Activated CD4-positive, CD25-positive, alpha-beta regulatory T cell treated with anti-CD3 and anti-CD28 coated beads, Interleukin-2, amount 50 U/mL, for 16 hours (primary cell): ENCODE measurements around the gene KRTAP5-8.
"Not testable (repeated sequence)": the region's sequence is repeated elsewhere in the genome, so short reads cannot be mapped to it uniquely, and the experiment has no call there.

Source experiments
- DNase-seq: peaks from one replicate; pipeline ENCODE4 v3.0.0-alpha.2; 2020; ENCODE audit warnings: low read depth, low spot score

The KRTAP5-8 gene

DNA sequence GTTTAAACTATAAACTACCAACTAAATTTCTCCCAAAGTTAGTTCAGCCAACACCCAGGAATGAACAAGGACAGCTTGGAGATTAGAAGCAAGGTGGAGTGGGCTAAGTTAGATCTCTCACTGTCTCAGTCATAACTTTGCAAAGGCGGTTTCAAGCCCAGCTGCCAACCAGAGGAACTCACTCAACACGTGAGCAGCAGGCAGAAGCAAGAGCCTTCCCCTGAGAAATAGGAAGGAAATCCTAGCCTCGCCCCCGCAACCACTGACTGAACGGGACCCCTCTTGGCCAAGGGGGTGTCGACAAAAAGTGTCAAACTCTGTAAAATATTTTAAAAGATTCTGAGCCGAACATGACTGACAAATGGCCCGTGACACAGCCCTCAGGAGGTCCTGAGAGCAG lies 6.0 kb downstream of the KRTAP5-8 start:
- DNase-seq = no peak

- DNase-seq = no peak
Measured at GRCh38 chr11:71544525-71545214, 6.8 kb downstream of the KRTAP5-8 start.

DNA sequence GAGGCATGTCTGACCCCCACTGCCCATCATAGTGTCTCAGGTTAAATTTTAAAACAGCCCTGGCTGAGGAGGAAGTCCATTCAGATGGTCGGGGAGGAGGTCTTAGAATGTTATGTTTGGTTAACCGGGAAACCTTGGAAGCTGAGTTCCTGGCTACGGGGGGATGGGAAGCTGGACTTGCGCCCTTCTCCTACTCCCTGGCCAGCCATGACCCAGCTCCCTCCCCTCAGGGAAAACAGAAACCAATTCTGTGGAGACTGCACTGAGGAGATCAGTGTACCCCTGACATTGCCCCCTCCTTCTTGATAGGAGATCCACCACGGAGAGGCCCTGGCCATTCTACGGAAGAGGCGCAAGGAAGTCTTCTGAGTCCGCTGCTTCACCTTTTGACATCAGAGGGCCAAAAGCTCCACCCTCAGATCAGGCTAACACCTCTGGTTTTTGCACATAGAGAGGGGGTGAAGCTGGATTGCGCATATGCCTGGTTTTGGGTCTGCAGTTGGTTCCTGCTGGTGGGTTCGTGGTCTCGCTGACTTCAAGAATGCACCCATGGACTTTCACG lies 7.7 kb downstream of the KRTAP5-8 start:
- DNase-seq = no peak

GRCh38 chr11:71548120-71548519 lies 10.3 kb downstream of the KRTAP5-8 start, which contains the start of gene KRTAP5-9:
KRTAP5-9 (plus strand) TSS chr11:71548420; CDS start chr11:71548658, 238 bp downstream.
- DNase-seq = no peak

DNA sequence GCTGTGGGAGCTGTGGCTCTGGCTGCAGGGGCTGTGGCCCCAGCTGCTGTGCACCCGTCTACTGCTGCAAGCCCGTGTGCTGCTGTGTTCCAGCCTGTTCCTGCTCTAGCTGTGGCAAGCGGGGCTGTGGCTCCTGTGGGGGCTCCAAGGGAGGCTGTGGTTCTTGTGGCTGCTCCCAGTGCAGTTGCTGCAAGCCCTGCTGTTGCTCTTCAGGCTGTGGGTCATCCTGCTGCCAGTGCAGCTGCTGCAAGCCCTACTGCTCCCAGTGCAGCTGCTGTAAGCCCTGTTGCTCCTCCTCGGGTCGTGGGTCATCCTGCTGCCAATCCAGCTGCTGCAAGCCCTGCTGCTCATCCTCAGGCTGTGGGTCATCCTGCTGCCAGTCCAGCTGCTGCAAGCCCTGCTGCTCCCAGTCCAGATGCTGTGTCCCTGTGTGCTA lies 10.9 kb downstream of the KRTAP5-8 start:
- DNase-seq = no peak

GRCh38 chr11:71551711-71552110 lies 13.9 kb downstream of the KRTAP5-8 start:
- no peak for DNase-seq

GRCh38 chr11:71554996-71555395 lies 17.2 kb downstream of the KRTAP5-8 start:
- DNase-seq = no peak

GRCh38 chr11:71555508-71555907 lies 17.7 kb downstream of the KRTAP5-8 start:
- no peak for DNase-seq

DNA sequence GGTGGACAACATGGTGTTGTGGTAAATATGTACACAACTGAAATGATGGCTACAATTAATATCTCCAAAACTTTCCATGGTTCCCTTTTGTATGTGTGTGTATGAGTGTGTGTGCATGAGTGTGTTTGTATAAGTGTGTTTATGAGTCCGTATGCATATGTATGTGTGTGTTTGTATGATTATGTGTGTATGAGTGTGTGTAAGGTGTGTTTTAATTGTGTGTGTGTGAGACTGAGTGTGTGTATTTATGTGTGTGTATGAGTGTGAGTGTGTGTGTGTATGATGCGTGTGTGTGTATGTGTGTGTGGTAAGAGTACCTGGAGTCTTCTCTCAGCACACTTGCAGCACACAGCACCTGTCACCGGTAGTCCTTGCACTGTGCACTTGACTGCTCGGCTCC lies 18.2 kb downstream of the KRTAP5-8 start:
- no peak for DNase-seq

GRCh38 chr11:71557257-71557656 lies 19.4 kb downstream of the KRTAP5-8 start:
- DNase-seq = no peak

DNA sequence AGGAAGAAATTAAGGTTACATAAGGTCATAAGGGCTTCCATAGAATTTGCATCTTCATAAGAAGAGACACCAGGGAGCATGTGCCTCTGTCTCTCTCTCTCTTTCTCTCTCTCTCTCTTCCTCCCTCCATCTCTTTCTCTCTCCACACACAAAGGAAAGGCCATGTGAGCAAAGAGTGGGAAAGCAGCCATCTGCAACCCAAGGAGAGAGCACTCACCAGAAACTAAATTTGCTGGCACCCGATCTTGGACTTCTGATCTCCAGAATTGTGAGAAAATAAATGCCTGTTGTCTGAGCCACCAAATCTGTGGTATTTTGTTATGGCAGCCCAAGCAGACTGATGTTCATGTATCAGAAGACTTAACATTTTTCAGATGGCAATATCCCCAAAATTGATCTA lies 21.2 kb downstream of the KRTAP5-8 start:
- no peak for DNase-seq

GRCh38 chr11:71562120-71562519 lies 24.3 kb downstream of the KRTAP5-8 start:
- DNase-seq = no peak

DNA sequence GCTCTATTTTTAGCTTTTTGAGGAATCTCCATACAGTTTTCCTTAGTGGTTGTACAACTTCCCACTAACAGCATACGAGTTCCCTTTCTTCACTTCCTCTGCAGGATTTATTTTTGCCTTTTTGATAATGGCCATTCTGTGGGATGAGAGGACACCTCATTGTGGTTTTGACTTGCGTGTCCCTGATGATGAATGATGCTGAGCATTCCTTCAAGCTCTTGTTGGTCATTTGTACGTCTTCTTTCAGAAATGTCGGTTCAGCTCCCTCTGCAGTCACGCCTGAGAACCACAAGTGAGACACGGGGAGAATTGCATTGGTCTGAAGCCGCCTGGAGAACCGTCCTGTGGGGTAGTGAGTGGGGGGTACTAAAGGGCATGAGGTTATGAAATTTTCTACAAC lies 25.6 kb downstream of the KRTAP5-8 start:
- DNase-seq = no peak

GRCh38 chr11:71564430-71564829 lies 26.6 kb downstream of the KRTAP5-8 start:
- DNase-seq = no peak

DNA sequence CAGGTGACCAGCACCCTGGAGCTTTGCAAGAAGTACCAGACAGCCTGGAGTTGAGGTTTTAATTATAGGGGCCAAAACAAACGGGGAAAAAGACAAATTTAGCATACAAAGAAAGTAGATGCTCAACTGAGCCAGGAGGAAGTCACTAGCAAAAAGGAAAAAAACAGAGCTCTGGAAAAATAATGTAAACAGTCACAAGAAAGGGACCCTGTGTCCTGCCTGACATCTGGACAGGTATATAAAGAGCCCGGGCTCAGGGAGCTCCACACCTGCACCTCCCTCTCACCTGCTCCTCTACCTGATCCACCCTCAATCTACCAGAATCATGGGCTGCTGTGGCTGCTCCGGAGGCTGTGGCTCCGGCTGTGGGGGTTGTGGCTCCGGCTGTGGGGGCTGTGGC lies 27.4 kb downstream of the KRTAP5-8 start, which contains the start of gene KRTAP5-10:
KRTAP5-10 (plus strand) TSS at position 301 of the 400 bp plus-strand sequence; CDS start at position 326, 25 bp downstream.
- DNase-seq = no peak

- no peak for DNase-seq
Measured at GRCh38 chr11:71566081-71566620, 28.3 kb downstream of the KRTAP5-8 start.

- DNase-seq = not testable (repeated sequence)
Measured at GRCh38 chr11:71566626-71567599, 29.1 kb downstream of the KRTAP5-8 start.

- not testable (repeated sequence) for DNase-seq
Measured at GRCh38 chr11:71567633-71568032, 29.8 kb downstream of the KRTAP5-8 start.

DNA sequence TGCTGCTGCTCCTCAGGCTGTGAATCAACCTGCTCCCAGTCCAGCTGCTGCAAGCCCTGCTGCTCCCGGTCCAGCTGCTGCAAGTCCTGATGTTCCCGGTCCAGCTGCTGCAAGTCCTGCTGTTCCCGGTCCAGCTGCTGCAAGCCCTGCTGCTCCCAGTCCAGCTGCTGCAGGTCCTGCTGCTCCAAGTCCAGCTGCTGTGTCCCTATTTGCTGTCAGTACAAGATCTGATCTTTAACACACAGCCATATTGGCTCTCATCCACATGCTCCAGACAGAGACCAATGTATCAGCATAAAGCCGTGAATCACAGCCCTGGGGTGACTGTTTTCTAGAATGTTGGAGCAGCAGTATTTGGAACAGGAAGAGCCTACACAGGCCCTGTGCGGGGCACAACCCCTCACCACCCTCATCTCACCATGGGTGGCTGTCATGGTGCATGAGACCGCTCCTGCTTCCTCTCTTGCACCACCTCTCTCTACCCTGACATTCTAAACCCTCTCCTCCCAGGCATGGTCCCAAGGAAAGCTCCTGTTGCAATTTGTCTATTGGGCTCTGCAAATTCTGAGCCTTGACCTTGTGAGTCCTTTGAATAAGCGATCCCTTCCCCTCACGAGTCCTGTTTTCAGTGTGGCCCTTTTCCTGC lies 31.0 kb downstream of the KRTAP5-8 start:
- DNase-seq = no peak

DNA sequence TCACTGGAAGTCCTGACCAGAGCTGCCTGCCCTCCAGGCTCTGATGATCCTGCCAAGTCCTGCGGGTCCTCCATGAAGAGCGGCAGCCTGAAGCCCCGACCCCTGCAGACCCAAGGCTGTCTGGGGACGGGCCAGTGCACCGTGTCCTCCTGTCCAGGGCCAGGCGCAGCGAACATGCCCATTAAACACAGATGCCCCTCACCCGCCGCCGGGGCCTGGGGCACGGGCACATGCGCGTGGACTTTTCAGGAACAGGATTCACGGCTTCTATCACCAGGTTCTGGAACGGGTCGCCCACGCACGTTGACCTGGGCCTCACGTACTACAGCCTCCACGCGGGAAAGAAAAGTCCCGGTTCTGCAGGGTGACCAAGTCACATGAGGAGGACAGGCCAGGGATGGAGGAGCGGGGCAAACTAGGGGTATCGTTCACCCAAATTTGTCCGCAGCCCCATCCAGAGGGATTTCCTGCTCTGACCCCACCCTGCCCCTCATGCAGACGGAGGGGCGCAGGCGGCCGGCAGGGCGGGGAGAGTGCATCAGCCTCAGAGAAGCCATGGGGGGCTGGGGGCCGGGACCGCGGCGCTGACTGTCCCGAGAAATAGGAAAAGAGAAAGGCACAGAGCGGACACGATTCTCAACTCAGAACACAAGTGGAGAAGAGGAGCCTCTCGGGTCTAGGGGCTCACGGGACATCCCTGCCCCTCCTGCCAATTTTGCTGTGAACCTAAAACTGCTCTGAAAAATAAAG lies 33.5 kb downstream of the KRTAP5-8 start:
- DNase-seq = not testable (repeated sequence)

- DNase-seq = no peak
Measured at GRCh38 chr11:71572811-71573210, 35.0 kb downstream of the KRTAP5-8 start.
